ENCODE data around the gene DAAM1. TPM values are rescaled to one million over a fixed set of nuclear protein-coding genes. Genes with fewer than 3 reads are reported as not detected.

The DAAM1 gene
- total RNA-seq, 1 experiment from 2014 or later, result 13.3 TPM

DNA sequence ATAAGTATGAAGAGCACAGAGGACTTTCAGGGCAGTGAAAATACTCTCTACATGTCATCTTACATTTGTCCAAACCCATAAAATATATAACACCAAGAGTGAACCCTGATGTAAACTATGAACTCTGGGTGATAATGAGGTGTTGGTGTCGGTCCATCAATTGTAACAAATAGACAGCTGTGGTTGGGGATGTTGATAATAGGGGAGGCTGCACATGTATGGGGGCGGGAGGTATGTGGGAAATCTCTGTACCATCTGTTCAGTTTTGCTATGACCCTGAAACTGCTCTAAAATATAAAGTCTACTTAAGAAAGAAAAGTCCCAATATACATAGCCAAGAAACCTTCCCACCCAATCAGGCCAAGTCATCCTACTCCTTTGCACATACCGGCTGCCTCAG, 188.2 kb downstream of the DAAM1 start:
- no peak overlapping the region for H3K27ac ChIP-seq (ENCODE audit: low read length)
- in situ Hi-C loops (cut with HindIII; ENCODE audit: low pct_unique_long_range_greater_than_20kb, low sequenced_read_pairs) (no loop called here), intact Hi-C loops (cut with micrococcal nuclease; ENCODE audit: unreplicated experiment) (no loop called here)
- BruUV-seq (replicated peaks), result no TSS peak
- no peaks in the 10 kb centered on the region for H3K4me1 ChIP-seq (ENCODE audit: control insufficient read depth, insufficient read depth, low read length)
- no peaks in the 10 kb centered on the region for H3K27me3 ChIP-seq (ENCODE audit: control insufficient read depth, insufficient read depth, low read length)
- H3K4me3 ChIP-seq (ENCODE audit: low read depth in 2 of 2, low read length in 2 of 2), result no peak overlapping the region
- no peak for ATAC-seq
- POLR2A ChIA-PET, result no interaction called here
- no peaks in the 10 kb centered on the region; the same call in 1 of the 2 replicates for H3K36me3 ChIP-seq (ENCODE audit: control insufficient read depth, insufficient read depth, low read length)
- no peak for DNase-seq (ENCODE audit: low read depth, low spot score)
- no peaks in the 10 kb centered on the region for H3K9me3 ChIP-seq (ENCODE audit: control insufficient read depth, insufficient read depth, low read depth, low read length)
- CTCF ChIA-PET, result no interaction called here
- no peak for TF ChIP-seq TCF7L2 (IDR thresholded peaks at IDR 0.05; ENCODE audit: low read depth, low read length)
- no peak for TF ChIP-seq SIN3A (IDR thresholded peaks at IDR 0.05; ENCODE audit: borderline replicate concordance, insufficient read depth, low read depth, low read length)
- TF ChIP-seq, protein P1, sequence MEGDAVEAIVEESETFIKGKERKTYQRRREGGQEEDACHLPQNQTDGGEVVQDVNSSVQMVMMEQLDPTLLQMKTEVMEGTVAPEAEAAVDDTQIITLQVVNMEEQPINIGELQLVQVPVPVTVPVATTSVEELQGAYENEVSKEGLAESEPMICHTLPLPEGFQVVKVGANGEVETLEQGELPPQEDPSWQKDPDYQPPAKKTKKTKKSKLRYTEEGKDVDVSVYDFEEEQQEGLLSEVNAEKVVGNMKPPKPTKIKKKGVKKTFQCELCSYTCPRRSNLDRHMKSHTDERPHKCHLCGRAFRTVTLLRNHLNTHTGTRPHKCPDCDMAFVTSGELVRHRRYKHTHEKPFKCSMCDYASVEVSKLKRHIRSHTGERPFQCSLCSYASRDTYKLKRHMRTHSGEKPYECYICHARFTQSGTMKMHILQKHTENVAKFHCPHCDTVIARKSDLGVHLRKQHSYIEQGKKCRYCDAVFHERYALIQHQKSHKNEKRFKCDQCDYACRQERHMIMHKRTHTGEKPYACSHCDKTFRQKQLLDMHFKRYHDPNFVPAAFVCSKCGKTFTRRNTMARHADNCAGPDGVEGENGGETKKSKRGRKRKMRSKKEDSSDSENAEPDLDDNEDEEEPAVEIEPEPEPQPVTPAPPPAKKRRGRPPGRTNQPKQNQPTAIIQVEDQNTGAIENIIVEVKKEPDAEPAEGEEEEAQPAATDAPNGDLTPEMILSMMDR (IDR thresholded peaks at IDR 0.05), result no peak
- TF ChIP-seq, protein P2, sequence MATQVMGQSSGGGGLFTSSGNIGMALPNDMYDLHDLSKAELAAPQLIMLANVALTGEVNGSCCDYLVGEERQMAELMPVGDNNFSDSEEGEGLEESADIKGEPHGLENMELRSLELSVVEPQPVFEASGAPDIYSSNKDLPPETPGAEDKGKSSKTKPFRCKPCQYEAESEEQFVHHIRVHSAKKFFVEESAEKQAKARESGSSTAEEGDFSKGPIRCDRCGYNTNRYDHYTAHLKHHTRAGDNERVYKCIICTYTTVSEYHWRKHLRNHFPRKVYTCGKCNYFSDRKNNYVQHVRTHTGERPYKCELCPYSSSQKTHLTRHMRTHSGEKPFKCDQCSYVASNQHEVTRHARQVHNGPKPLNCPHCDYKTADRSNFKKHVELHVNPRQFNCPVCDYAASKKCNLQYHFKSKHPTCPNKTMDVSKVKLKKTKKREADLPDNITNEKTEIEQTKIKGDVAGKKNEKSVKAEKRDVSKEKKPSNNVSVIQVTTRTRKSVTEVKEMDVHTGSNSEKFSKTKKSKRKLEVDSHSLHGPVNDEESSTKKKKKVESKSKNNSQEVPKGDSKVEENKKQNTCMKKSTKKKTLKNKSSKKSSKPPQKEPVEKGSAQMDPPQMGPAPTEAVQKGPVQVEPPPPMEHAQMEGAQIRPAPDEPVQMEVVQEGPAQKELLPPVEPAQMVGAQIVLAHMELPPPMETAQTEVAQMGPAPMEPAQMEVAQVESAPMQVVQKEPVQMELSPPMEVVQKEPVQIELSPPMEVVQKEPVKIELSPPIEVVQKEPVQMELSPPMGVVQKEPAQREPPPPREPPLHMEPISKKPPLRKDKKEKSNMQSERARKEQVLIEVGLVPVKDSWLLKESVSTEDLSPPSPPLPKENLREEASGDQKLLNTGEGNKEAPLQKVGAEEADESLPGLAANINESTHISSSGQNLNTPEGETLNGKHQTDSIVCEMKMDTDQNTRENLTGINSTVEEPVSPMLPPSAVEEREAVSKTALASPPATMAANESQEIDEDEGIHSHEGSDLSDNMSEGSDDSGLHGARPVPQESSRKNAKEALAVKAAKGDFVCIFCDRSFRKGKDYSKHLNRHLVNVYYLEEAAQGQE (IDR thresholded peaks at IDR 0.05; ENCODE audit: insufficient read depth in 1 of 2, low read depth in 2 of 2, low read length in 1 of 2), result no peak
- no peak for TF ChIP-seq POLR2AphosphoS5 (IDR thresholded peaks at IDR 0.05; ENCODE audit: low read depth, low read length)

DNA sequence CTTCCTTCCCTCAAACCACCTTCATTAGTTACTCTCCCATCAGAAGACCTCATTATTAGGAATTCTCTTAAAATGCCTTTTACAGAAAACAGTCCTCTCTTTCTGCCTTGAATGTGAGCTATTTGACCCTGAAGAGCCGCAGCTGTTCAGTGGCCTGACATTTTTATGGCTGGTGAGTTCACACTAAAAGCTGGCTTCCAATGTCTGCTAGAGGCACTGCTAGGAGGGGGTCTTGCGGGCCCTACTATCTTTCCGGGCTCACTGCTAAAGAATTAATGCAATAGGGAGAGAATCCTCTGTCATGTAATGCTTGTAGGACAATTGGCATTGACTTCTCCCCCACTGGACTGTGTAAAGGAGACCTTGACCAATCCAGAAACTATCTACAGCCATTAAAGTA, 189.0 kb downstream of the DAAM1 start:
- Histone ChIP-seq H3K27me3 (ENCODE audit: control insufficient read depth, insufficient read depth, low read length) (no peaks in the 10 kb centered on the region), H3K36me3 (ENCODE audit: control insufficient read depth, insufficient read depth, low read length) (no peaks in the 10 kb centered on the region; the same call in 1 of the 2 replicates), H3K4me3 (ENCODE audit: low read depth in 2 of 2, low read length in 2 of 2) (no peak overlapping the region), H3K27ac (ENCODE audit: low read length) (no peak overlapping the region), H3K9me3 (ENCODE audit: control insufficient read depth, insufficient read depth, low read depth, low read length) (no peaks in the 10 kb centered on the region), H3K4me1 (ENCODE audit: control insufficient read depth, insufficient read depth, low read length) (no peaks in the 10 kb centered on the region)
- BruUV-seq (replicated peaks), result no TSS peak
- intact Hi-C loops (cut with micrococcal nuclease; ENCODE audit: unreplicated experiment), result no loop called here
- POLR2A ChIA-PET, result no interaction called here
- in situ Hi-C loops (cut with HindIII; ENCODE audit: low pct_unique_long_range_greater_than_20kb, low sequenced_read_pairs), result no loop called here
- CTCF ChIA-PET, result no interaction called here
- DNase-seq (ENCODE audit: low read depth, low spot score), result no peak
- TF ChIP-seq SIN3A (IDR thresholded peaks at IDR 0.05; ENCODE audit: borderline replicate concordance, insufficient read depth, low read depth, low read length) (no peak), TCF7L2 (IDR thresholded peaks at IDR 0.05; ENCODE audit: low read depth, low read length) (no peak)
- TF ChIP-seq, protein P2 (IDR thresholded peaks at IDR 0.05; ENCODE audit: insufficient read depth in 1 of 2, low read depth in 2 of 2, low read length in 1 of 2), result no peak
- ATAC-seq, result no peak

Data from Panc1 (cell line).